ENCODE measurements around the gene ZNF117.
A peak's percentile ranks its signal among the peaks of the same experiment; 100 is the strongest.
"Not testable (repeated sequence)": the region's sequence is repeated elsewhere in the genome, so short reads cannot be mapped to it uniquely, and the experiment has no call there.

Gene ZNF117

GRCh38 chr7:64990936-64991335 is at the start of gene ZNF117:
Gene ZNF117, minus strand, starts transcription at chr7:64991036.
- Mint-ChIP-seq H3K27ac (no peak within 1 kb of the TSS), H3K36me3 (peaks cover 49% of the 10 kb centered on the region), H3K4me3 (no peak within 1 kb of the TSS), H3K4me1 (no peaks in the 10 kb centered on the region), H3K9me3 (peaks cover 32% of the 10 kb centered on the region), H3K27me3 (no peaks in the 10 kb centered on the region)
- no peak for DNase-seq (ENCODE audit: low spot score in 2 of 2)
- ATAC-seq (ENCODE audit: low read depth) = no peak

- H3K27ac Mint-ChIP-seq = peak overlapping the region; percentile 84
- not testable (repeated sequence) for H3K27me3 Mint-ChIP-seq; ATAC-seq (ENCODE audit: low read depth); H3K9me3 Mint-ChIP-seq; H3K36me3 Mint-ChIP-seq; H3K4me1 Mint-ChIP-seq
- H3K4me3 Mint-ChIP-seq = peak overlapping the region; percentile 79
- peak in 1 of 2 donors; percentile 30 for DNase-seq (ENCODE audit: low spot score in 2 of 2)
Measured at GRCh38 chr7:65038767-65039166, 47.9 kb upstream of the ZNF117 start.

DNA sequence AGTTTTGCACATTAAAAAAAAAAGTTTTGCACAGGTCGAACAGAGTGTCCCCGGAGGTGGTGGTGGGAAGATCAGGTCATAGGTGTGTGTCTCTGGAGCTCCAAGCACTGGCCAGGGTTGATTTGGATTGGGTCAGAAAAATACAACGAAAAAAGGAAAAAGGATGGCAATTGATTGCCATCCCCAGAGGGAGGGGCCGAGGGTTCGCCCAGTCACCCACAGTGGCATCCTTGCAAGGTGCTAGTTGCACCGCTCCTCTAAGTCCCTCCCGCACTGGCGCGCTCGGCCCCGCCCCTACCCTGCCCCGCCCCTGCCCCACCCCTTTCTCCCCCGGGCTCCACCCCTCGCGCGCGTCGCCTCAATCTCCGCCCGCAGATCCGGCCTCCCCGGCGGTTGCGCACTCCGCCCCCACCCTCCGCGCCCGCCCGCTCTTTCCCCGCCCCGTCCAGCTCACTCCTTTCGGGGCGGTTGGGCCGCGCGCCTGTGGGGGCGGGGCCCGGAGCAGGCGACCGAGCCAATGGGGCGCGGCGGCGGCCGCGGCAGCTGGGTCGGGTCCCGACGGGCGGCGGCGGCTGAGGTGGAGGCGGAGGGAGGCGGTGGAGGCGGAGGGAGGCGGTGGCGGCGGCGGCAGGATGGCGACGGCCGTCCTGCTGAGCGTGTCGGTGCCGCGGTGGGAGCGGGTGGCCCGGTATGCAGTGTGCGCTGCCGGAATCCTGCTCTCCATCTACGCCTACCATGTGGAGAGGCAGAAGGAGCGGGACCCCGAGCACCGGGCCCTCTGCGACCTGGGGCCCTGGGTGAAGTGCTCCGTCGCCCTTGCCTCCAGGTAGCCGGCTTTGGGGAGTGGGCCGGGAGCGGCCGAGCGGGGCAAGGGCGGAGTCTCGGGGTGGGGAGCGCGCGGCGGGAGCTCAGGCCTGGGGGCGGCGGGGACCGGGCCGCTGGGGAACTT is 47.2 kb upstream of the ZNF117 start:
- Mint-ChIP-seq H3K36me3 (no peaks in the 10 kb centered on the region), H3K4me3 (peak overlapping the region; percentile 83), H3K27ac (peak overlapping the region; percentile 79), H3K9me3 (no peaks in the 10 kb centered on the region), H3K4me1 (peaks cover 7% of the 10 kb centered on the region), H3K27me3 (no peaks in the 10 kb centered on the region)
- peak; percentile 75 to 88 for DNase-seq (ENCODE audit: low spot score in 2 of 2)
- peak; percentile 86 for ATAC-seq (ENCODE audit: low read depth)

DNA sequence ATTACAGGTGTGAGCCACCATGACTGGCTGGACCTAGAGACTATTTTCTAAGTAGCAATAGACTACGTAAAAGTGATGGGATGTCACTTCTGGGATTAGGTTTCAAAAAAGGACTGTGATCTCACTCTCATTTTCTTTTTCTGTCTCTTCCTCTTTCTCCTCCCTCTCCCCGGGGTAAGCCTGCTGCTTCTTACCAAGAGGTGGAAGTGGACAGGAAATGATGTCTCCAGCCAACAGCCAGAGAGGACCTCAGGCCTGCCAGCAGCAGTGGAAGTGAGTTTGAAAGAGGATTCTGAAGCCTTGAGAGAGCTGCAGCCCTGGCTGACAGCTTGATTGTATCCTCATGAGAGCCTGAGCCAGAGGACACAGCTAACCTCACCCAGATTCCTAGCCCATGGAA is 45.7 kb upstream of the ZNF117 start:
- H3K27ac Mint-ChIP-seq; DNase-seq (ENCODE audit: low spot score in 2 of 2); H3K36me3 Mint-ChIP-seq; H3K4me3 Mint-ChIP-seq; H3K4me1 Mint-ChIP-seq; H3K27me3 Mint-ChIP-seq; H3K9me3 Mint-ChIP-seq; ATAC-seq (ENCODE audit: low read depth): not testable (repeated sequence)

DNA sequence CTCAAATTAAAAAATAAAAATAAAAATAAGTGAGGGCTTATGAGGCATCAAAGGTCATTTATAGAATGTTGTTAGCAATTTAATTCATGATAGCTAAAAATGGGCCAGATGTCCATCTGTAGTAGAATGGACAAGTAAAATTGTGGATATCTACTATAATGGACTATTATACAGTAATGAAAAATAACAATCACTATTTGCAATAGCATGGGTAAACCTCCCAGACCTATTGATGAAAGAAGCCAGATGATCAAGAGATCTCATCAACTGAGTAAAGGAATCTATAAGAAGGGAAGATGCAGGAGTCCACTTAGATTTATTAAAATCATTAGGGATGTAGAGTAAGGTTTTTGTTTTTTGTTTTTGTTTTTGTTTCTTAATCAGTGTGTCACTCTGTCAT is 44.6 kb upstream of the ZNF117 start:
- DNase-seq (ENCODE audit: low spot score in 2 of 2); H3K9me3 Mint-ChIP-seq; ATAC-seq (ENCODE audit: low read depth); H3K27ac Mint-ChIP-seq; H3K36me3 Mint-ChIP-seq; H3K4me1 Mint-ChIP-seq; H3K27me3 Mint-ChIP-seq; H3K4me3 Mint-ChIP-seq: not testable (repeated sequence)

DNA sequence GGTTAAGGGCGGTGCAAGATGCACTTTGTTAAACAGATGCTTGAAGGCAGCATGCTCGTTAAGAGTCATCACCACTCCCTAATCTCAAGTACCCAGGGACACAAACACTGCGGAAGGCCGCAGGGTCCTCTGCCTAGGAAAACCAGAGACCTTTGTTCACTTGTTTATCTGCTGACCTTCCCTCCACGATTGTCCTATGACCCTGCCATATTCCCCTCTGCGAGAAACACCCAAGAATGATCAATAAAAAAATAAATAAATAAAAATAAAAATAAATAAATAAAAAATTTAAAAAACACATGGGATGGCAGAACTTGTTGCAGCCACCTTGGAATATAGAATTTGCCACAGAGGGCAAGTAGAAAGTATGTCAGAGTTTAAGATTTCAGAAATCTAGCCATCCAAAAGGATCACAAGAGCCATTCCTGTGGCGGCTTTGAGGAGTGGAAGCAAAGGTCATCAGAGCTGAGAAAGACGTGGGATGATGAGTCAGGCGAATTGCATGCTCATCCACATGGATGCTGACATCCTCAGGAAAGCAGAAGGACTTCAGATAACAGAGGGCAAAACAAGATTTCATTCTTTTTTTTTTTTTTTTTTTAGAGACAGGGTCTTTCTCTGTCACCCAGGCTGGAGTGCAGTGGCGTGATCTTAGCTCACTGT is 43.4 kb upstream of the ZNF117 start:
- H3K4me1 Mint-ChIP-seq; H3K27me3 Mint-ChIP-seq; H3K4me3 Mint-ChIP-seq; DNase-seq (ENCODE audit: low spot score in 2 of 2); ATAC-seq (ENCODE audit: low read depth); H3K9me3 Mint-ChIP-seq; H3K27ac Mint-ChIP-seq; H3K36me3 Mint-ChIP-seq: not testable (repeated sequence)

GRCh38 chr7:65033391-65033790 is 42.6 kb upstream of the ZNF117 start:
- not testable (repeated sequence) for H3K36me3 Mint-ChIP-seq; H3K27me3 Mint-ChIP-seq; DNase-seq (ENCODE audit: low spot score in 2 of 2); H3K9me3 Mint-ChIP-seq; H3K27ac Mint-ChIP-seq; ATAC-seq (ENCODE audit: low read depth); H3K4me3 Mint-ChIP-seq; H3K4me1 Mint-ChIP-seq

GRCh38 chr7:65025023-65025422 is 34.2 kb upstream of the ZNF117 start:
- H3K4me3 Mint-ChIP-seq; ATAC-seq (ENCODE audit: low read depth); H3K36me3 Mint-ChIP-seq; H3K9me3 Mint-ChIP-seq; H3K27me3 Mint-ChIP-seq; H3K4me1 Mint-ChIP-seq; H3K27ac Mint-ChIP-seq; DNase-seq (ENCODE audit: low spot score in 2 of 2): not testable (repeated sequence)

DNA sequence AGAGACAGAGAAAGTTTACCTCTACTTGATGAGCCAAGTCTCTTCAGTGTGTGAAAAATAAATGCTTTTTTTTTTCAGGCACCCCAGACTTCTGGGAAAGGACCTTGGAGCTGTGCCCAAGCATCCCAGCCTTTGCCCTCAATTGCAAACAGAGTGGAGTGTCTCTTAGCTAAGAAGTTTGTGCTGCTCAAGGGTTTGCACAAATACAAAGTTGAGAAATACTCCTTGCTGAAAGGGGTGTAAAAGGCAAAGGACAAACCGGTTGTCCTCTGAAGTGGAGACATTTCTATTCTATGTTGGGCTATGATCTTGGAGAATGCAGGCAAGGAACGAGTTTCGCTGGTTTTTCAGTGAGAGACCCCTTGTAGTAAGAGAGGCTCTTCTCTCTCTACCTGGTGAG is 30.1 kb upstream of the ZNF117 start:
- ATAC-seq (ENCODE audit: low read depth); DNase-seq (ENCODE audit: low spot score in 2 of 2); H3K27ac Mint-ChIP-seq; H3K36me3 Mint-ChIP-seq; H3K27me3 Mint-ChIP-seq; H3K4me1 Mint-ChIP-seq; H3K4me3 Mint-ChIP-seq; H3K9me3 Mint-ChIP-seq: not testable (repeated sequence)

DNA sequence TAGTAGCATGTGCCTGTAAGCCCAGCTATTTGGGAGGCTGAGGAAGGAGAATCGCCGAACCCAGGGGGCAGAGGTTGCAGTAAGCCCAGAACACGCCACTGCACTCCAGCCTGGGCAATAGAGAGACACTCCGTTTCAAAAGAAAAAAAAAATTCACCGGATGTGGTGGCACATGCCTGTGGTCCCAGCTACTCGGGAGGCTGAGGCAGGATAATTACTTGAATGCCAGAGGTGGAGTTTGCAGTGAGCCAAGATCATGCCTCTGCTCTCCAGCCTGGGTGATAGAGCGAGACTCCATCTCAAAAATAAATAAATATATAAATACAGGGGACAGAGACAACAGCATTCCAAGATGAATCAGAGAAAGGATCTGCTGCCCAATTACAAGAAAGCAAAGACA is 19.0 kb upstream of the ZNF117 start:
- H3K36me3 Mint-ChIP-seq; DNase-seq (ENCODE audit: low spot score in 2 of 2); ATAC-seq (ENCODE audit: low read depth); H3K9me3 Mint-ChIP-seq; H3K27ac Mint-ChIP-seq; H3K27me3 Mint-ChIP-seq; H3K4me3 Mint-ChIP-seq: not testable (repeated sequence)
- peaks cover 14% of the 10 kb centered on the region for H3K4me1 Mint-ChIP-seq

GRCh38 chr7:65009394-65009793 is 18.6 kb upstream of the ZNF117 start:
- not testable (repeated sequence) for DNase-seq (ENCODE audit: low spot score in 2 of 2); H3K27ac Mint-ChIP-seq; H3K4me3 Mint-ChIP-seq; ATAC-seq (ENCODE audit: low read depth); H3K9me3 Mint-ChIP-seq; H3K36me3 Mint-ChIP-seq; H3K27me3 Mint-ChIP-seq
- peaks cover 19% of the 10 kb centered on the region for H3K4me1 Mint-ChIP-seq

DNA sequence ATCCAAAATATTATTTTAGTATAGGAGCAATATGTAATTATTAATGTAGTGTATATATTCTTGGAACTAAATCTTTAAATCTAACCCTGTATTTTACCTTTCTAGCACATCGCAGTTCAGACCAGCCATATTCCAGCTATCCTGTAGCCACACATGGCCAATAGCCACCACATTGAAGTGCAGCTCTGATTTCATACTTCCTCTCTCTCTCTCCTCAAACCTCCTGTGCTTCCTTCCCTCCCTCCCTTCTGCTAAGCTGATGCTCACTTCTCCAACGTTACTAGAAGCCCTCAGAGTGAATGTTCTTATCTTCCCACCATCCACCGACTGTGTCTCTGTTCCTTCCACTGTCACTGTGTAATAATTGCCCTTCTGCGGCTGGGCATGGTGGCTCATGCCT is 16.2 kb upstream of the ZNF117 start:
- peak overlapping the region; percentile 88 for H3K27ac Mint-ChIP-seq
- not testable (repeated sequence) for H3K9me3 Mint-ChIP-seq; DNase-seq (ENCODE audit: low spot score in 2 of 2); H3K27me3 Mint-ChIP-seq
- H3K4me1 Mint-ChIP-seq = peaks cover 23% of the 10 kb centered on the region
- H3K36me3 Mint-ChIP-seq = peaks cover 18% of the 10 kb centered on the region
- ATAC-seq (ENCODE audit: low read depth) = peak; percentile 12
- H3K4me3 Mint-ChIP-seq = peak overlapping the region; percentile 53

DNA sequence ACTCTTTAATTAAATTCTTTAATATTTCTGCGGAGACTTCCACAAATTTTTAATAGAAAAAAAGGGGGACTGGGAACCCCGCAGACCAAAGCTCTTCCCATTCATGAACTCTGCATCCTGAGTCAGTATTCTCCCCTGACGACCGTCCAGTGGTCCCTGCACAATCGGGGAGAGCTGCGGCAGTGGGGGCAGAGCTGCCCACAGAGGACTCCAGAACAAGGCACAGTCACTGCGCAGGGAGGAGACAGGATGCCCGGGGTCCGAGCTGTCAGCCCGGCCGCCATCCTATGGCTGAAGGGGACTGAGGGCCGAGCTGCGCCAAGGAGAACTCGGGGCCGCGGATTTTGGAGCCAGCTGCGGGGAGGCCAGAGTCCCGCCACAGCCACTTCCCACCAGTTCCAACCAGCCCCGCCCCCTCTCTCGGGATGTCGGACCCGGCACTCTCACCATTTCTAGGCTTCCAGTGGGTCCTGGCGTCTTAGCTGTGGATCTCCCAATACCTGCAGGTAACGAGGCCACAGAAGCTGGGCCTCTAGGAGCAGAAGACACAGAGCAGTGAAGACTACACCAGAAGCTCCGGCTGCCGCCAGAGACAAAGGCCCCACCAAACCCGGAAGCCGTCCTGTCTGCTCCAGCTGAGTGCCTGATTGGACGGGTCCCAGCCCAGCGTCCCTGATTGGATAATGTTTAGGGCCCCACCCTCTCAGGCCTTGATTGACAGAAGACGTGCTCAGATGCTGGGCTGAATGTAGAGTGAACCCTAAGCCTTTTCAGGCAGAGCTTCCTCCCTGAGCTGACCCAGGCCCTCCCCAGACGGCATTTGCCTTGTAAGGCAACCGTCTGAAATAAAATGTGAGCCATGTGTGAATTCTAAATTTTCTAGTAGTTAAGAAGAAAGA is 15.5 kb upstream of the ZNF117 start, which contains the start of gene ERV3-1:
TSS of gene ERV3-1 (minus strand) at position 594 of the 899 bp plus-strand sequence. CDS start 13,661 bp downstream, outside the sequence.
- Mint-ChIP-seq H3K4me3 (peak within 1 kb of the TSS; percentile 95), H3K4me1 (peaks cover 29% of the 10 kb centered on the region), H3K27me3 (no peaks in the 10 kb centered on the region), H3K36me3 (peaks cover 25% of the 10 kb centered on the region), H3K9me3 (peaks cover 4% of the 10 kb centered on the region), H3K27ac (peak within 1 kb of the TSS; percentile 88)
- peak; percentile 85 to 89 for DNase-seq (ENCODE audit: low spot score in 2 of 2)
- ATAC-seq (ENCODE audit: low read depth) = peak; percentile 97

All from memory B cell (primary cell).